Muscle of leg (tissue), 16 donors: ENCODE data around the gene IFNGR2. TPM values are rescaled to one million over a fixed set of nuclear protein-coding genes. Genes with fewer than 3 reads are reported as not detected.

Experiments used
- DNase-seq: peaks from one replicate; pipeline ENCODE4 v3.0.0; 2013
- H3K27ac ChIP-seq: one replicate; pipeline ENCODE4 v1.5.1; 2013; ENCODE audit warnings: mild to moderate bottlenecking, low read length, control low read depth
- H3K27me3 ChIP-seq: one replicate; pipeline ENCODE4 v1.6.1; 2013; ENCODE audit warnings: low read length; ENCODE audit not compliant: control insufficient read depth, insufficient read depth
- H3K36me3 ChIP-seq: one replicate; pipeline ENCODE4 v1.6.1; 2013; ENCODE audit warnings: low read length; ENCODE audit not compliant: control insufficient read depth, insufficient read depth
- H3K4me1 ChIP-seq: one replicate; pipeline ENCODE4 v1.6.1; 2013; ENCODE audit warnings: low read length; ENCODE audit not compliant: control insufficient read depth, insufficient read depth
- H3K4me3 ChIP-seq: one replicate; pipeline ENCODE4 v1.5.1; 2013; ENCODE audit warnings: low read length, control low read depth
- H3K9me3 ChIP-seq: replicated peaks from 2 replicates; pipeline ENCODE4 v1.6.1; 2013; ENCODE audit warnings: low read depth, low read length; ENCODE audit not compliant: control insufficient read depth
- WGBS: methylation state at CpG from one replicate; pipeline ENCODE4 v1.1.5; 2013; ENCODE audit warnings: missing lambda C conversion rate; ENCODE audit not compliant: insufficient coverage; 5-methylcytosine and 5-hydroxymethylcytosine counted together
- long read RNA-seq, 11 donors: transcript quantifications; one replicate each; lab custom pipeline, GENCODE V29; 2026
- polyA plus RNA-seq, 8 donors: library from polyadenylated mRNA; unstranded; fragments of 120-200 nt; gene quantifications; one replicate each; pipeline versions ENCODE4 v1.2.1 to v1.2.3, GENCODE V29; 2013; ENCODE audit warnings: inconsistent platforms in 1 of 8, low replicate concordance in 1 of 8; ENCODE audit not compliant: insufficient read length in 8 of 8, insufficient read depth in 1 of 8
- total RNA-seq: library from RNA; stranded (reverse); fragments of 120-200 nt; gene quantifications from one replicate; pipeline ENCODE4 v1.2.4, GENCODE V29; 2013

IFNGR2 gene
- total RNA-seq (55.3 TPM), polyA plus RNA-seq (10 to 100 TPM; 47.1 to 76.2 (median 57.3) TPM)
- long read RNA-seq, donor 1, transcript IFNGR2-201 (7 exons, 2,221 nt) = major isoform, 9 of 34 reads
- long read RNA-seq, donor 1, partial matches to known transcripts = 25 of 34 reads
- long read RNA-seq, donor 1, other reads (novel, unspliced or antisense) = 0 of 34 reads
- long read RNA-seq, donor 2, partial matches to known transcripts = 0 of 2 reads
- long read RNA-seq, donor 2, other reads (novel, unspliced or antisense) = 0 of 2 reads
- long read RNA-seq, donor 3, transcript IFNGR2-201 (7 exons, 2,221 nt) = major isoform, 18 of 49 reads
- long read RNA-seq, donor 3, partial matches to known transcripts = 31 of 49 reads
- long read RNA-seq, donor 3, other reads (novel, unspliced or antisense) = 0 of 49 reads
- long read RNA-seq, donor 4, transcript IFNGR2-201 (7 exons, 2,221 nt) = major isoform, 7 of 30 reads
- long read RNA-seq, donor 4, partial matches to known transcripts = 23 of 30 reads
- long read RNA-seq, donor 4, other reads (novel, unspliced or antisense) = 0 of 30 reads
- long read RNA-seq, donor 5, transcript IFNGR2-201 (7 exons, 2,221 nt) = major isoform, 46 of 171 reads
- long read RNA-seq, donor 5, partial matches to known transcripts = 123 of 171 reads
- long read RNA-seq, donor 5, other reads (novel, unspliced or antisense) = 0 of 171 reads
- long read RNA-seq, donor 6, transcript IFNGR2-201 (7 exons, 2,221 nt) = major isoform, 28 of 28 reads
- long read RNA-seq, donor 6, partial matches to known transcripts = 0 of 28 reads
- long read RNA-seq, donor 6, other reads (novel, unspliced or antisense) = 0 of 28 reads
- long read RNA-seq, donor 7, transcript IFNGR2-201 (7 exons, 2,221 nt) = major isoform, 22 of 22 reads
- long read RNA-seq, donor 7, partial matches to known transcripts = 0 of 22 reads
- long read RNA-seq, donor 7, other reads (novel, unspliced or antisense) = 0 of 22 reads
- long read RNA-seq, donor 8, transcript IFNGR2-201 (7 exons, 2,221 nt) = major isoform, 18 of 60 reads
- long read RNA-seq, donor 8, partial matches to known transcripts = 42 of 60 reads
- long read RNA-seq, donor 8, other reads (novel, unspliced or antisense) = 0 of 60 reads
- long read RNA-seq, donor 9, transcript IFNGR2-201 (7 exons, 2,221 nt) = major isoform, 18 of 25 reads
- long read RNA-seq, donor 9, partial matches to known transcripts = 7 of 25 reads
- long read RNA-seq, donor 9, other reads (novel, unspliced or antisense) = 0 of 25 reads
- long read RNA-seq, donor 10, transcript IFNGR2-201 (7 exons, 2,221 nt) = major isoform, 24 of 29 reads
- long read RNA-seq, donor 10, partial matches to known transcripts = 5 of 29 reads
- long read RNA-seq, donor 10, other reads (novel, unspliced or antisense) = 0 of 29 reads
- long read RNA-seq, donor 11, transcript IFNGR2-201 (7 exons, 2,221 nt) = major isoform, 19 of 19 reads
- long read RNA-seq, donor 11, partial matches to known transcripts = 0 of 19 reads
- long read RNA-seq, donor 11, other reads (novel, unspliced or antisense) = 0 of 19 reads

- Histone ChIP-seq H3K9me3 (no peaks in the 10 kb centered on the region), H3K4me3 (peak within 1 kb of the TSS; percentile 87), H3K27me3 (no peaks in the 10 kb centered on the region), H3K36me3 (no peaks in the 10 kb centered on the region), H3K4me1 (peaks cover 14% of the 10 kb centered on the region), H3K27ac (peak within 1 kb of the TSS; percentile 95)
- DNase-seq = peak; percentile 79
- WGBS = under 1% methylated on average over 78 of the region's 89 CpGs
These were observed at the start of gene IFNGR2 for GRCh38 chr21:33403128-33403785. Gene IFNGR2 (plus strand): TSS chr21:33403413. CDS start chr21:33403544, 131 bp downstream.

DNA sequence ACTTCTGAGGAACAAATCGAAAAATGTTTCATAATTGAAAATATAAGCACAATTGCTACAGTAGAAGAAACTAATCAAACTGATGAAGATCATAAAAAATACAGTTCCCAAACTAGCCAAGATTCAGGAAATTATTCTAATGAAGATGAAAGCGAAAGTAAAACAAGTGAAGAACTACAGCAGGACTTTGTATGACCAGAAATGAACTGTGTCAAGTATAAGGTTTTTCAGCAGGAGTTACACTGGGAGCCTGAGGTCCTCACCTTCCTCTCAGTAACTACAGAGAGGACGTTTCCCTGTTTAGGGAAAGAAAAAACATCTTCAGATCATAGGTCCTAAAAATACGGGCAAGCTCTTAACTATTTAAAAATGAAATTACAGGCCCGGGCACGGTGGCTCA, 47.9 kb upstream of the IFNGR2 start:
- 80% methylated on average over 1 of the region's 6 CpGs for WGBS
- H3K4me1 ChIP-seq = no peaks in the 10 kb centered on the region
- no peak overlapping the region for H3K4me3 ChIP-seq
- no peaks in the 10 kb centered on the region for H3K27me3 ChIP-seq
- H3K9me3 ChIP-seq = no peaks in the 10 kb centered on the region
- peaks cover 36% of the 10 kb centered on the region for H3K36me3 ChIP-seq
- no peak overlapping the region for H3K27ac ChIP-seq
- DNase-seq = no peak

DNA sequence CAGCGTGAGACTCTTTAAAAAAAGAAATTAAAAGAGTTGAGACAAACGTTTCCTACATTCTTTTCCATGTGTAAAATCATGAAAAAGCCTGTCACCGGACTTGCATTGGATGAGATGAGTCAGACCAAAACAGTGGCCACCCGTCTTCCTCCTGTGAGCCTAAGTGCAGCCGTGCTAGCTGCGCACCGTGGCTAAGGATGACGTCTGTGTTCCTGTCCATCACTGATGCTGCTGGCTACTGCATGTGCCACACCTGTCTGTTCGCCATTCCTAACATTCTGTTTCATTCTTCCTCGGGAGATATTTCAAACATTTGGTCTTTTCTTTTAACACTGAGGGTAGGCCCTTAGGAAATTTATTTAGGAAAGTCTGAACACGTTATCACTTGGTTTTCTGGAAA, 47.2 kb upstream of the IFNGR2 start:
- Histone ChIP-seq H3K4me3 (no peak overlapping the region), H3K9me3 (no peaks in the 10 kb centered on the region), H3K36me3 (peaks cover 36% of the 10 kb centered on the region), H3K4me1 (peaks cover 5% of the 10 kb centered on the region), H3K27ac (no peak overlapping the region), H3K27me3 (no peaks in the 10 kb centered on the region)
- DNase-seq = no peak
- WGBS = 86% methylated on average over 5 of the region's 11 CpGs

GRCh38 chr21:33357177-33357576, 46.0 kb upstream of the IFNGR2 start:
- Histone ChIP-seq H3K27ac (no peak overlapping the region), H3K9me3 (no peaks in the 10 kb centered on the region)
- 81% methylated on average over 8 of the region's 8 CpGs for WGBS

GRCh38 chr21:33359446-33359845, 43.8 kb upstream of the IFNGR2 start:
- peaks cover 20% of the 10 kb centered on the region for H3K4me1 ChIP-seq
- 56% methylated on average over 3 of the region's 4 CpGs for WGBS
- no peak overlapping the region for H3K27ac ChIP-seq
- H3K9me3 ChIP-seq = no peaks in the 10 kb centered on the region
- peaks cover 20% of the 10 kb centered on the region for H3K36me3 ChIP-seq
- no peak overlapping the region for H3K4me3 ChIP-seq
- DNase-seq = peak; percentile 25
- no peaks in the 10 kb centered on the region for H3K27me3 ChIP-seq

More at GRCh38 chr21:33357177-33357576, 46.0 kb upstream of the IFNGR2 start:
- Histone ChIP-seq H3K36me3 (peaks cover 24% of the 10 kb centered on the region), H3K4me1 (peaks cover 16% of the 10 kb centered on the region), H3K27me3 (no peaks in the 10 kb centered on the region), H3K4me3 (no peak overlapping the region)
- no peak for DNase-seq

DNA sequence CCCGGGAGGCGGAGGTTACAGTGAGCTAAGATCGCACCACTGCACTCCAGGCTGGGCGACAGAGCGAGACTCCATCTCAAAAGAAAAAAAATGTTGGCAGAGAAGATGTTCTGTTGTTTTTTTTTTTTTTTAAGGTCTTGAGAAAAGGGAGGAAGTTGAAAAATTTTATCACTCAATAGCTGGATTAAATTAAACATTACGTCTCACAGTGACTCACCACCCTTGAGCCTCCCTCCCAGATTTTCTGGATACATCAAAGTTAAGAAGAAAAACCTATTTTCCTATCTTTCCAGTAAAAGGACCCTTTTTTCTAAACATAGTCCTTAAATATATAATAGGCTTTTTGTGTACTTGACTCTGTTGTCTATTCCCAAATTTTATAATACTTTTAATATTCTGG, 42.9 kb upstream of the IFNGR2 start:
- peak; percentile 36 for DNase-seq
- WGBS = 20% methylated on average over 2 of the region's 6 CpGs
- Histone ChIP-seq H3K4me3 (no peak overlapping the region), H3K4me1 (peaks cover 20% of the 10 kb centered on the region), H3K9me3 (no peaks in the 10 kb centered on the region), H3K27ac (no peak overlapping the region), H3K27me3 (no peaks in the 10 kb centered on the region), H3K36me3 (peaks cover 19% of the 10 kb centered on the region)

DNA sequence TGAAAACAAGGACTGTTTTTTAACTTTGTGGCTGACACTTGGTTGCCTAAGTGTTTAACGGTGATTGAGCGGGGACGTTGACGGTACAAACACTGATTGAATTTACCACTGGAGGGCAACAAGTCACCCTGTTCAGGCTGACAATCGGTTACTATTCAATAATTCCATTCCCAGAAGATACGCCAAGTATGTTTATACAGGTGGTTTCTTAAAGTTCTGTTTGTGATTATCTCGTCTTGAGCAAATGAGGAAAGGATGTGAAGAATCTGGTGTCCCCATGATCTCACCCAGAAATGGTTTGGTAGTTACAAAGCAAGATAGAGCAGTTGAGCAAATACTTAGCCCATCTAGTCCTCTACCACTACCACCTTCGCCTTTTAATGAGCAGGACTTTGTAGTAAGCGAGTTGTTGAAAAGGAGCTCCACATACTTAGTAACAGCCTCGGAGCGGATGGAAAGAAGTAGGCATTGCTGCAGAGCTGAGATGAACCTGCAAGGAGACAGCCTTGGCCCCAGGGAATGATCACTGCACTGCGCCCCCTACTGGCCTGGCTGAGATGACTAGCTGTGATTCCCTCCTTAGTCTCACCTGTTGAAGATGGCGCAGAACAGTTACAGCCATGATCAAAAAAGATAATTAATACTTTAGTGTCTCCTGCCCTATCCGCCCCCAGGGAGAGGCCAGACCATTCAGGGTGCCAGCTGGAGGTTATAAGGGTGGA, 42.2 kb upstream of the IFNGR2 start:
- H3K27ac ChIP-seq = peak overlapping the region; percentile 44
- no peaks in the 10 kb centered on the region for H3K9me3 ChIP-seq
- peaks cover 20% of the 10 kb centered on the region for H3K4me1 ChIP-seq
- peaks cover 16% of the 10 kb centered on the region for H3K36me3 ChIP-seq
- no peak overlapping the region for H3K4me3 ChIP-seq
- H3K27me3 ChIP-seq = no peaks in the 10 kb centered on the region
- peak; percentile 65 for DNase-seq
- WGBS = 5% methylated on average over 3 of the region's 14 CpGs

DNA sequence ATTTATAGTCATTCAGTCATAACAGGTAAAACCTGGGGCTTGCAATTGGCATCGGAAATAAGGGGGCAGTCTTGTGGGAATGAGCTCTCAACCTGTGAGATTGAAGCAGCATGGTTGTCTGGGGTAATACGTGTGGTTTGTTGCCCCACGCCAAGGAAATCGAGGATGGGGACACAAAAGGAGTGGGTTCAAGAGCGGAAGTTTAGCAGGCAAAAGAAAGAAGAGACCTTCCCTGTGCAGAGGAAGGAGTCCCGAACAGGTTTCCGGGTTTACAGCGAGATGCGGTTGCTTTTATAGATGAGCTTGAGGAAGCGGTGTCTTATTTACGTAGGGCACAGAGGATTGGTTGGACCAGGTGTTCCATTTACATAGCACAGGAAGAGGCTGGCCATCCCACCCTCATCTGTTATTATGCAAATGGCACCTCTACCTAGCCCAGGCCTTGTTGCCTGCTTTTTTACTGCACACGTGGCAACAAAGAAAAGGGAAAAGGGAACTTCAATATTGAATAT, 41.1 kb upstream of the IFNGR2 start:
- Histone ChIP-seq H3K4me1 (peaks cover 20% of the 10 kb centered on the region), H3K27me3 (no peaks in the 10 kb centered on the region), H3K27ac (peak overlapping the region; percentile 44), H3K4me3 (no peak overlapping the region), H3K9me3 (peaks cover 7% of the 10 kb centered on the region), H3K36me3 (peaks cover 8% of the 10 kb centered on the region)
- WGBS = 60% methylated on average over 4 of the region's 12 CpGs
- peak; percentile 52 for DNase-seq
